NCI-H1694 treated with DMSO at 0.1 percent for 48 hours (cell line): ENCODE measurements around the gene AGPAT3.

Experiments used
- DNase-seq: peaks from one replicate; lab custom pipeline; 2025; lab: John Stamatoyannopoulos, UW

AGPAT3 gene

DNA sequence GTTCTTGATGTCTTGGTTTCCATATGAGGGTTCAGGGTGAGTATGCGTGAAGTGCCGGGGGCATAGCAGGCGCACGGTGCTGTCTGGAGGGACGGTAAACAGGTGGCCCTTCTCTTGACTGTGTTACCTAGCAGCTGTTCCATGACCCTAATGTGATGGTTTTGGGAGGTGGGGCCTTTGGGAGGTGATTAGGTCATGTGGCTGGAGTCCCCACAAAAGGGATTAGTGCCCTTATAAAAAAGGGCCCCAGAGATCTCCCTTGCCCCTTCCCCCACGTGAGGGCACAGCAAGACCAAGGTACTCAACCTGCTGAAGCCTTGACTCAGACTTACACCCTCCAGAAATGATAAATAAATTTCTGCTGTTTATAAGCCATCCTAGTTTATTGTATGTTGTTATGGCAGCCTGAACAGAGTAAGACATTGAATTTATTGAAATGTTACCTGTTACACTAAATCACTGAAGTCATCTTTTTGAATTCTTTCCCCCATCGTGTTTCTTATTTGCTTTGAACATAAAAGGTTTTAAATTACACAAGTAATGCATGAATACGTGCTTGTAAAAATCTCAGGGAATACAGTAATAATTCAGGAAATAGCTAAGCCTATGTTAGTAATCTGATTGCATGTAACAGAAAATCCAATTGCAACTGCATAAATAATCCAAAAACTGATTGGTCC is 162.7 kb downstream of the AGPAT3 start:
- DNase-seq: no peak

DNA sequence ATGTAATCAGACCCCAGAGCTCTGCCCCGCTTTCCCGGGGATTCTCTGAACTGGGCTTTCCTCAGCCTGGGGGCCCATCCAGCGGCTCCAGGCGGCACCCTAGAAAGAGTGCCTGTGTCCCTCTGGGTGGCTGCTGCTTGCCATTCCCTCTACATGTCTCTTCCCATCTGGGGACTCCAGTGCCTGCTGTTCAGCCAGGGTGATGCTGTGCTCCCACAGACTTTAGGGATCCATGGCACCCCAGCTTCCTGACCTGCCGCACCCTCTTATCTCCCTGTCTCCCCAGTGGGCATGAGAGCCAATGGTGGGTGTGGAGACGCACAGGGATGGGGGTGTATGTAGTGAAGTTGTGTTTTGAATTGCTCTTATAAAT is 163.2 kb downstream of the AGPAT3 start:
- DNase-seq: no peak

DNA sequence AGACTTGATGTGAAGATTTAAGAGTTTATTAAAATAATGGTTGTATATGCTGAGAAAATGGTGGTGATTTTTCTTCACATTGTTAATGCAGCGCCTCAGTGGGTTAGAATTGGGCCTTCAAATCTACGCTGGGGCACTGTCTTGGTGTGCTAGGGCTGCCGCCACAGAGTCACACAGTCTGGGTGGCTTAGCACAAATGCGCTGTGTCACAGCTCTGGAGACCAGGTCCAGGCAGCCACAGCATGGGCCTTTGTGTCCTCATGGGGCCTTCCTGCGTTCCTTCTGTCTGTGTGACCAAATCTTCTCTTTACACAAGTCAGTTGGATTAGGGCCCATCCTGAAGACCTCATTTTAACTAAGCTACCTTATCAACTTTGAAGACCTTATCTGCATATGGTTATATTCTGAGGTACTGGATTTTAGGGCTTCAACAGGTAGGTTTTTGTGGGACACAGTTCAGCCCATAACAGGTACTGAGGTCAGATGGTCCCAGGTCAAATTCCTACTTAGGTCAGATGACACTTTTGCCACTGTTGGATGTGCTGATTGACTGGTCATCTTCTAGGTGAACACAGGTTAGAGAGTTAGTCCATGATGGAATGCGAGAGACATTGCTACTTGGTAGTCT is 164.6 kb downstream of the AGPAT3 start:
- no peak for DNase-seq

DNA sequence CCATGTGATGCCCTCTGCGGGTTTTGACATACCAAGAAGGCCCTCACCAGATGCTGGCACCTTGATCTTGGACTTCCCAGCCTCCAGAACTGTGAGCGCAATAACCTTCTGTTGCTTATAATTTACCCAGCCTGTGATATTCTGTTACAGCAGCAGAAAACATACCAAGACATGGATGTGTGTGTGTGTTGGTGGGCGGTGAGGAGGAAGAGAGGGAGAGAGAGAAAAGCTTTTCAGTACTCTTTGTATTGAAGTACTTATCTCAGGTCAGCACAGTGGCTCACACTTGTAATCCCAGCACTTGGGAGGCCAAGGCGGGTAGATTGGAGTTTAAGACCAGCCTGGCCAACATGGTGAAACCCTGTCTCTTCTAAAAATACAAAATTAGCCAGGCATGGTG is 170.2 kb downstream of the AGPAT3 start:
- DNase-seq: no peak
